LHCN-M2 (cell line): ENCODE data around the gene TRERF1. TPM values are rescaled to one million over a fixed set of nuclear protein-coding genes. Genes with fewer than 3 reads are reported as not detected.

ENCODE experiments used
- DNase-seq: peaks from one replicate; pipeline ENCODE4 v3.0.0-alpha.2; 2012; ENCODE audit warnings: low read depth
- total RNA-seq: library from RNA; depleted of rRNA; stranded (reverse); fragments of >200 nt; gene quantifications from 2 replicates; pipeline ENCODE4 v1.2.3, GENCODE V29; 2014

Gene TRERF1
- total RNA-seq, 1 experiment from 2014 or later = 4.0 TPM

- DNase-seq = no peak
Measured at GRCh38 chr6:42394881-42395620, 56.7 kb downstream of the TRERF1 start.

- DNase-seq = no peak
Measured at GRCh38 chr6:42394151-42394550, 57.6 kb downstream of the TRERF1 start.

DNA sequence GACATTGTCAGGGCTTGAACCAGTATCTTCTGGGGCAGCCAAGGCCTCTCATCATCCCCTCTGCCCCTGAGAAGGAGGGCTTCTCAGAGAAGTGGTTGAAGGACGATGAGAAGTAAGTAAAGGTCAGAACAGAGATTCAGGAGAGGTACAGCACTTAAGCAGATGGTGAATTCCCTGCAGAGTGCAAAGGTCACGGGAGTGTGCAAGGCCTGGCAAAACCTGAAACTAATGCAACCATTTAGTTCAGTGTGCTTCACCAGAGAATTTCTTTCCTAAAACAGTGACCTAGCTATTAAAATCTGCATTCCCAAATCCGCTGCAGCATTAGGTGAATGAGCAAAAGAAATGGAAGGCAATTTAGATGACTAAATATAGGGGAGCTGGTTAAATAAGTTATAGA lies 58.4 kb downstream of the TRERF1 start:
- DNase-seq = no peak

- no peak for DNase-seq
Measured at GRCh38 chr6:42392833-42393232, 58.9 kb downstream of the TRERF1 start.

- DNase-seq = no peak
Measured at GRCh38 chr6:42391441-42391840, 60.3 kb downstream of the TRERF1 start.

DNA sequence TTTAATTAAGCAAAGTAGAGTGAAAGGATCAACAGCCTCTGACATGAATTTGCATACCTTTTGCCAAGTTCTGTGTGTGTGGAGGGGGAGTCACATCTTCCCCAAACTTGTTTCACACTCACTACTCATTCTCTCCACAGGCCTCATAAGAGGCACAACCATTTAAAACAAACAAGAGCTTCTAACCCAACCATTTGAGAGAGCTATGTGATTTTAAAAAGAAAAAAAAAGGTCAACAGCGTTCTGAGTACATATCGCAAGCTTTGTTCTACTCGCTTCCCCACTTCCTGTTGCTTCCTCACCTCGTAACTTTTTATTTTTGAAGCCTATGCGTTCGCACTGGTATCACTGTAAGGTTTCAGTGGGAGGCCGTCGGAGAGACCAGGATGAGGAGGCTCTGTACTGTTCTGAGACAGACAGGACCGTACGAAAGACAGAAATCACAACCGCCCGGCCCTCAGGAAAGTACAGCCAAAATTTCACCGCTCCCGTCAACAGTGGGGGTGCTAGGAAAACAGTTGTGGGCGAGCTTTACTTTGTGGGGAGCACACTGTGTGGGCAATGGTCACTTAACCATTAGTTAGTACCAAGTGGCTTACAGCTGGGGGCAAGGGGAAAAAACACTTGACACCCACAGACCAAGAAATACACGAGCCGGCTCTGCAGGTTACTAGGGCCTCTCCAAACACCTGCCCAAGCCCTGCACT lies 61.3 kb downstream of the TRERF1 start:
- DNase-seq = no peak

DNA sequence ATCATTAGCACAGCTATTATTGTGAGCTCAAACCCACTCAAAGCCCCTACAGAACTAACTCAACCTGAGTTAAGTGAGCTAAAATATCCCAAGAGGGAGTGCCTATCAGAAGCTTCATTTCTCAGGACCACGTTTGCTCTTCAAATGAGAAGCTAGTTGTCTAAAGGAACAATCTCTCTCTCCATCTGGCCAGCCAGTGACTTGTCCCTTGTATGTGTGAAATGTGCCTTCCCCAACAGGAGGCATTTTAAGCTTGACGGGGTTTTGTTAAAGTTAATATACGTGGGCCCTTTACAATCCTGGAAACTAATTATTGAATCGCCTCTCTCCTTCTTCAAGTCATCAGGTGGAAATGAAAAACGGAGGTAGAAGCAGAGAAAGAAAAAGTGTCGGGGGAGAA lies 62.0 kb downstream of the TRERF1 start:
- DNase-seq = no peak

DNA sequence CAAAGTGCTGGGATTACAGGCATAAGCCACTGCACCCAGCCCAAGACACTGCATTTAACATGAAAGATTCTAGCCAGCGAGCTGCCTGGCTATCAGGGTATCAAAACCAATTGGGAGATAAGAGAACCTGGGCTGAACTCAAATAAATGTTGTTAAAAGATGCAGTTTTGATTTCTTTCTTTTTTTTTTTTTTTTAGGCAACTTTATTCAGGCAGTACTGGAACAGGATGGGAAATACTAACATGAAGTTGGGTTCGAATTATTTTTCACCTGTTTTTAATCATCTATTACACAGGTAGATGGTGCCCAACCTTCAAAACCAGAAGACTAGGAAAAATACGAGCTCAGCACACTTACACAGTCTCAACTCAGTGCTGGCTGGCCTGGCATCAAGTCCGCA lies 63.7 kb downstream of the TRERF1 start:
- no peak for DNase-seq

GRCh38 chr6:42387336-42387735 lies 64.4 kb downstream of the TRERF1 start:
- no peak for DNase-seq

DNA sequence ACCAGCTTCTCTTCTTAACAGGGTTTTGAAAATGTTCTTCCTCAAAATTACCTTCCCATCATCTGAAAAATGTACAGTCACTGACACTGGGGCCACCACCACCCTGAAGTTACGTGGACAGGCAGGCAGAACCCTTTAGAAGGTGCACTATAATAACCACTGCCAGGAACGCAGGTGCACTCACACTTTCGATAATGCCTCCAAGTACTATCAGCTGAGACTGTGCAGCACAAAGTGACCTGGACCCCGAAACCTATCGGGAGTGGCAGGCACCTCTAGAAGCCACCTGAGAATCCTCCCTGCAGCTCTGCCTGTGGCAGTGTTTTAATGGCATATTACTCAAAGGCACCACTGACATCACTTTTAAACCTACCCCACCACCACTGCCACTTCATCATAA lies 66.4 kb downstream of the TRERF1 start:
- no peak for DNase-seq

DNA sequence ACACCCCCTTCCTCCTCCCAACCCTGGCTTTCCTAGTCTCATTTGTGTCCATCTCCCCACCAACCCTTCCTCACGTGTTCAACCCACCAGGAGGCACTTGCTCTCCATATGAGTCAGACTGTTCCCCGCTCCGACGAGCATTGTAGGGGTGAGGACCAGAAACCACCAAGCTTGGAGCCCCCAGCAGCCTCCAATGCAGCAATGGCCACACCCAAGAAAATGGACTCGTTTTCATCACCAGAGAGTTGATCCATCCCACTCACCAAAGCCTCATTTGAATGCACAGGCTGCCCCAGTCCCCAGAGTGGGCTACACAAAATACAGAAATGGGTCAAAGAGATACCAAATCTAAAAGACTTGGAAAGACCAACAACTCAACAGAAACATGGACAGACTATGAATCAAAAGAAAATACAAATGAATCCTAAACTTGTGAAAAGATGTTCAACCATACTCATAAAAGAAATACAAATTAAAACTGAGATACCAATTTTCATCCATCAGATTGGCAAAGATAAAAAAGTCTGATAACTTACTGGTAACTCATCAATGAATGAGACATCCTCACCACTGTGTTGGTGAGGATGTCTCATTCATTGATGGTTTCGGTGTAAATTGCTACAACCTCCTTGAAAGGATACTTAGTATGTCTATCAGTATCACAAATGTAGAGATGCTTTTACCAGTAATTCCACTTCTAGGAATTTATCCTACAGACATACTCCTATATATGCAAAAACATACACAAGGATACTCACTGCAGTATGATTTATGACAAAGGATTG lies 68.1 kb downstream of the TRERF1 start:
- DNase-seq = no peak

DNA sequence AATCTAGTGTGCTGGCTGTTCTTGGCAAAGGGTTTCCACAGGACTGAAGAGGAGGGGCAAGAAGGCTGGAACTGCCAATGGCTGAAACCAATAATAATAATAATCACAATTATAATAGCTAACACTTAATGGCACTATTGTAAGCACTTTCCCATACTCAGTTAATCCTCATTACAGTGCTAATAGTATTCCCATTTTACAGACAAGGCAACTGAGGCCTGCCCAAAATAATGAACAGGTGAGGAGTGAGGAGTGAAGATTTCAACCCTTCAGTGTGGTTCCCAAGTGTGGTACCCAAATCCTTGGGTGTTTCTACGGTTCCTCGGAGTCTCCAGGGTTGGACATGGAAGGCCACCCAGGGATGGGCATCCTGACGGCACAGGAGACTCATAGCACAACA lies 69.9 kb downstream of the TRERF1 start:
- no peak for DNase-seq

GRCh38 chr6:42380228-42380979 lies 71.3 kb downstream of the TRERF1 start:
- no peak for DNase-seq

GRCh38 chr6:42378536-42378935 lies 73.2 kb downstream of the TRERF1 start:
- no peak for DNase-seq

- no peak for DNase-seq
Measured at GRCh38 chr6:42378125-42378524, 73.6 kb downstream of the TRERF1 start.

DNA sequence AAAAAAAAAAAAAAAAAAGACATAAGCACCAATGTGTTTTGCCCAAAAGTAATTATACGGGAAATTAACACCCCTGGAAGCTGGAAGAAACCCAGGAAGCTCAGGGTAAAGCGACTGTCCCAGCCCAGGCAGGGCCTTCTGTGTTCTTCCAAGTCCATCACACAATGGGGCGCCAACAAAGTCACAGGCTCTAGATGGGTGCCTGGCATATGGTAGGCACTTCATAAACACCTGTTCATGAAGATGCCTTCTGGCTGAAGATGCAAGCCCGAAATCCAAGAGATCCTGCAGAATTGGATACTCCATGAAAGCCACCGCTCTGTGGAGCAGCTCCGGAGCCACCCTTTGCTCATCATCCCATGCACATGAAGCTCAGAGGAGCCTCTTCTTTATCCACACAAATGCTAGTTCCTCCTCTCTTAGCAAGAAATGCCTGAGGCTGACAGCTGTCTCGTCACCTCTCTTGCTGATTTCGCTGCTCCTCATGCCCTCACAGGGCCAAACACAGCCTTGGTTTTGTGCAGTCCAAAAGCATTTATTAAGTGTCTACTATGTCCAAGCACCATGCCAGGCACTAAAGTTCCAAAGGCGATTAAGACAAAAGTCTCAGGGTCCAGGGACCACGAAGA lies 76.6 kb downstream of the TRERF1 start:
- no peak for DNase-seq

GRCh38 chr6:42374018-42374669 lies 77.6 kb downstream of the TRERF1 start:
- peak; percentile 11 for DNase-seq

- DNase-seq = no peak
Measured at GRCh38 chr6:42372699-42373098, 79.0 kb downstream of the TRERF1 start.

- no peak for DNase-seq
Measured at GRCh38 chr6:42370323-42370985, 81.3 kb downstream of the TRERF1 start.

DNA sequence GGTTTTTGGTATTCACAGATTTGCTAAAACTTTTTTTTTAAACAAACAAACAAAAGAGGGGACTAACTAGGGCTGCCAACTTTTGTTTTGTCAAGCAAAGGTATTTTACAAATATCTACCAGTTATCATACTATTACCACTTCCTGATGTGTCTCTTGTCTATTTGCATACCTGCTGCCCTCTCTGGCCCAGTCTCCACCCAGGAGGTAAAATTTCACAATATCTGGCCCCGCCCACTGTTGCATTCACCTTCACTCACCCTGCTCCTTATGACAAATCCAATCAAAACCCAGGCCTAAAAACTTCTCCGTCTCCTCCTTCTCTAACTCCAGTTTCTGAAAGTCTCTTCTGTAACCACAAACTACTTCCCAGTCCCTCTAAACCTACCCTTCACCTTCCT lies 82.2 kb downstream of the TRERF1 start:
- DNase-seq = no peak
